Neural progenitor cell (in vitro differentiated cells): ENCODE results near the gene ABCA1.

ENCODE experiments used
- CTCF ChIP-seq: fragments of 200-600 bp; sonication (generic); IDR thresholded peaks from 2 replicates; pipeline ENCODE4 v1.5.1; 2017; ENCODE audit warnings: antibody characterized with exemption, mild to moderate bottlenecking
- EZH2 ChIP-seq: fragments of 200-600 bp; sonication (generic); IDR thresholded peaks from 2 replicates; pipeline ENCODE4 v1.6.1; 2017; ENCODE audit warnings: antibody characterized with exemption, mild to moderate bottlenecking, moderate library complexity
- EZH2phosphoT487 ChIP-seq: fragments of 200-600 bp; sonication (generic); IDR thresholded peaks from 2 replicates; pipeline ENCODE4 v1.6.1; 2017; ENCODE audit warnings: antibody characterized with exemption

- TF ChIP-seq CTCF (no peak), EZH2phosphoT487 (no peak), EZH2 (no peak)
Measured at GRCh38 chr9:104879555-104880309, 48.2 kb downstream of the ABCA1 start.
